Measurements from ENCODE around the gene ASZ1.

Gene ASZ1

GRCh38 chr7:117325836-117326235, 101.5 kb downstream of the ASZ1 start:
- TF ChIP-seq CTCF (IDR thresholded peaks at IDR 0.05; ENCODE audit: low read depth, low read length, missing control alignments), result no peak
- no peak for DNase-seq (ENCODE audit: extremely low read depth, low read depth)
- H3K4me3 ChIP-seq (replicated peaks; ENCODE audit: low read depth, low read length), result no peak overlapping the region

- TF ChIP-seq CTCF (IDR thresholded peaks at IDR 0.05; ENCODE audit: low read depth, low read length, missing control alignments), result no peak
- H3K4me3 ChIP-seq (replicated peaks; ENCODE audit: low read depth, low read length), result peak overlapping the region; percentile 48
- peak; percentile 15 for DNase-seq (ENCODE audit: extremely low read depth, low read depth)
Measured at GRCh38 chr7:117324960-117325359, 102.3 kb downstream of the ASZ1 start.

GRCh38 chr7:117323851-117324711, 103.2 kb downstream of the ASZ1 start:
- H3K4me3 ChIP-seq (replicated peaks; ENCODE audit: low read depth, low read length), result peak overlapping the region; percentile 48
- peak; percentile 22 for DNase-seq (ENCODE audit: extremely low read depth, low read depth)
- TF ChIP-seq CTCF (IDR thresholded peaks at IDR 0.05; ENCODE audit: low read depth, low read length, missing control alignments), result no peak

- H3K4me3 ChIP-seq (replicated peaks; ENCODE audit: low read depth, low read length), result peak overlapping the region; percentile 48
- no peak for TF ChIP-seq CTCF (IDR thresholded peaks at IDR 0.05; ENCODE audit: low read depth, low read length, missing control alignments)
- no peak for DNase-seq (ENCODE audit: extremely low read depth, low read depth)
Measured at GRCh38 chr7:117323305-117323850, 103.9 kb downstream of the ASZ1 start.

- no peak for DNase-seq (ENCODE audit: extremely low read depth, low read depth)
- peak within 1 kb of the TSS; percentile 48 for H3K4me3 ChIP-seq (replicated peaks; ENCODE audit: low read depth, low read length)
- TF ChIP-seq CTCF (IDR thresholded peaks at IDR 0.05; ENCODE audit: low read depth, low read length, missing control alignments), result no peak
Measured at GRCh38 chr7:117322741-117323304, 104.5 kb downstream of the ASZ1 start, which contains the start of gene WNT2. Gene WNT2, minus strand, starts transcription at chr7:117323058. Its CDS starts 69 bp downstream, at chr7:117322989.

- no peak for TF ChIP-seq CTCF (IDR thresholded peaks at IDR 0.05; ENCODE audit: low read depth, low read length, missing control alignments)
- no peak for DNase-seq (ENCODE audit: extremely low read depth, low read depth)
Measured at GRCh38 chr7:117320523-117320922, 106.8 kb downstream of the ASZ1 start.

More at GRCh38 chr7:117320523-117320922, 106.8 kb downstream of the ASZ1 start:
- H3K4me3 ChIP-seq (replicated peaks; ENCODE audit: low read depth, low read length), result no peak overlapping the region
